ENCODE data around the gene GPATCH3. TPM values are rescaled to one million over a fixed set of nuclear protein-coding genes. Genes with fewer than 3 reads are reported as not detected.
A peak's percentile ranks its signal among the peaks of the same experiment; 100 is the strongest.

Gene GPATCH3
- total RNA-seq, 4 donors from 2014 or later, result 8.6 to 12.5 (median 11.6) TPM

DNA sequence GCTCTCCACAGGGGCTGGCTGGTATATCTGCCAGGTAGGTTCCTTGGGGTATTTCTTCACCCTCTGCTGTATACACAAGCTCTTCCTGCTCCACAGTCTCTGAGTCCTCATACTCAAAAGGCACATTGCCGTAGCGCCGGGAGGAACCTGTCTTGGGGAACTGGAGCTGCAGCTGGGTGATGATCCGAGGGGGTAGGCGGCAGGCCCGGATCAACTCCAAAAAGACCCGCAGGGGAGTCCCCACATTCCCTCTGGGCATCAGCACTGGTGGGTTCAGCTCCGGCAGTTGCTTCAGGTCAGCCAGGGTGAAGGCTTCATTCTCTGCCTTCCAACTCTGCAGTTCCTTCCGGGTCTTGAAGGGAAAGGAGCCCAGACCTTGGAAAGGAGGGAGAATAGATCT is 2.9 kb downstream of the GPATCH3 start:
- no peak for TF ChIP-seq CTCF (IDR thresholded peaks at IDR 0.05)
- TF ChIP-seq POLR2A (IDR thresholded peaks at IDR 0.05), result no peak
- DNase-seq, result no peak
- Histone ChIP-seq H3K27ac (no peak overlapping the region), H3K9me3 (no peaks in the 10 kb centered on the region), H3K4me1 (peaks cover 9 to 11% of the 10 kb centered on the region in 2 donors), H3K36me3 (peaks cover 18 to 27% of the 10 kb centered on the region in 2 donors), H3K27me3 (no peaks in the 10 kb centered on the region), H3K4me3 (replicated peaks in 1 of 3) (no peak overlapping the region)
- 94 to 97% methylated on average over 9 of the region's 9 CpGs for WGBS, 2 donors
- intact Hi-C loops (cut with DNase I), result no loop called here

GRCh38 chr1:26894263-26894662 is 6.0 kb downstream of the GPATCH3 start:
- intact Hi-C loops (cut with DNase I), result no loop called here

DNA sequence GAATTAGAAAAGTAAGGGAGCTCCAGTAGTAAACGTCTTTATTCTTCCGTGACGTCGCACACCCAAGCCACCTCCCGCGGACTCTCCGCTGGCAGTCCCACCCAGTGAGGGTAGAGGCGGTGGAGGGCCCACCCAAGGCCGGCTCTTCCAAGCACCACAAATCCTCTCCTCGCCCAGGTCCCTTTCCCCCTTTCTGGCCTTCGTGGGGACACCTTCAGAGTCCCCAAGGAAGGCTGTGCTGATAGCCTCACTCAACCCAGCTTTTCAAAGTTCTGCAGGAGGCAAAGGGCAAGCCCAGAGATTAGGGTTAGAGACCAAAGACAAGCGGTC is 9.8 kb downstream of the GPATCH3 start:
- WGBS, 2 donors, result 3 to 9% methylated on average over 5 to 12 of the region's 12 CpGs
- no peak for DNase-seq

More at GRCh38 chr1:26894263-26894662, 6.0 kb downstream of the GPATCH3 start:
- no peak for TF ChIP-seq CTCF (IDR thresholded peaks at IDR 0.05)
- no peak for TF ChIP-seq POLR2A (IDR thresholded peaks at IDR 0.05)
- DNase-seq, result no peak
- Histone ChIP-seq H3K27ac (no peak overlapping the region), H3K4me3 (replicated peaks in 1 of 3) (no peak overlapping the region), H3K27me3 (no peaks in the 10 kb centered on the region), H3K36me3 (peaks cover 21 to 32% of the 10 kb centered on the region in 2 donors), H3K4me1 (peaks cover 7 to 9% of the 10 kb centered on the region in 2 donors), H3K9me3 (no peaks in the 10 kb centered on the region)
- WGBS, 2 donors, result 96 to 98% methylated on average over 13 of the region's 13 CpGs

GRCh38 chr1:26889551-26890466 is 10.5 kb downstream of the GPATCH3 start, which contains the start of gene GPN2:
GPN2 (minus strand) TSS chr1:26890283; CDS start chr1:26890096, 187 bp downstream.
- H3K9me3 ChIP-seq, result no peaks in the 10 kb centered on the region
- peaks cover 42 to 50% of the 10 kb centered on the region in 2 donors for H3K36me3 ChIP-seq
- peaks cover 3 to 9% of the 10 kb centered on the region in 2 donors for H3K4me1 ChIP-seq
- H3K27ac ChIP-seq, result peak within 1 kb of the TSS; percentile 88 to 91 (median 90)
- H3K4me3 ChIP-seq (replicated peaks in 1 of 3), result peak within 1 kb of the TSS; percentile 87 to 94 (median 92)
- no peaks in the 10 kb centered on the region for H3K27me3 ChIP-seq
- 0 to 1% methylated on average over 14 to 48 of the region's 89 CpGs for WGBS, 2 donors
- DNase-seq, result peak; percentile 73 to 78
- intact Hi-C loops (cut with DNase I), result no loop called here
- TF ChIP-seq POLR2A (IDR thresholded peaks at IDR 0.05), result peak in 1 of 2 donors; percentile 74
- peak in 1 of 6 experiments; percentile 6 for TF ChIP-seq CTCF (IDR thresholded peaks at IDR 0.05)

More for the DNA sequence above, 9.8 kb downstream of the GPATCH3 start:
- peak overlapping the region; percentile 88 to 91 (median 90) for H3K27ac ChIP-seq
- no peaks in the 10 kb centered on the region for H3K9me3 ChIP-seq
- H3K4me1 ChIP-seq, result peaks cover 3 to 9% of the 10 kb centered on the region in 2 donors
- intact Hi-C loops (cut with DNase I), result no loop called here
- H3K36me3 ChIP-seq, result peaks cover 37 to 50% of the 10 kb centered on the region in 2 donors
- TF ChIP-seq CTCF (IDR thresholded peaks at IDR 0.05) (no peak), POLR2A (IDR thresholded peaks at IDR 0.05) (no peak)
- peak overlapping the region; percentile 87 to 94 (median 92) for H3K4me3 ChIP-seq (replicated peaks in 1 of 3)
- H3K27me3 ChIP-seq, result no peaks in the 10 kb centered on the region

DNA sequence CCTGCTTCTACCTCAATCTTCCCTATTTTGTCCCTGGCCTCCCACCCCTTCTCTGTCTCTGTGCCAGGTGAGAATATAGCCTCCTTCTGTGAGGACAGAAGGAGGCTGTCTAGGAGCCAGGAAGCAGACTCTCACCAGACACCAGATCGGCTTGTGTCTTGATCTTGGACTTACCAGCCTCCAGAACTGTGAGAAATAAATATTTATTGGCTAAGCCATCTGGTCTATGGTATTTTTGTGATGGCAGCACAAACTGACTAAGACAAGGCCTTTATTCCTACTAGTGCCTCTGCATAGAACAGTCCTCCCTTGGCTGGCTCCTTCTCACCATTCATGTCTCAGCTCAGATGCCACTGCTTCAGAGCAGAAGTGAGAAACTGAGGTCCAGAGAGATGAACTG is 12.0 kb downstream of the GPATCH3 start:
- Histone ChIP-seq H3K4me1 (peaks cover 3 to 9% of the 10 kb centered on the region in 2 donors), H3K4me3 (replicated peaks in 1 of 3) (no peak overlapping the region), H3K36me3 (peaks cover 53 to 55% of the 10 kb centered on the region in 2 donors), H3K27me3 (no peaks in the 10 kb centered on the region), H3K27ac (no peak overlapping the region), H3K9me3 (no peaks in the 10 kb centered on the region)
- intact Hi-C loops (cut with DNase I), result no loop called here
- TF ChIP-seq CTCF (IDR thresholded peaks at IDR 0.05) (no peak), POLR2A (IDR thresholded peaks at IDR 0.05) (no peak)
- DNase-seq, result no peak
- WGBS, 2 donors, result 85 to 95% methylated on average over 1 of the region's 1 CpG

Measured in thyroid gland (tissue), 4 donors.